Measurements from ENCODE around the gene SLC4A3. TPM values are rescaled to one million over a fixed set of nuclear protein-coding genes. Genes with fewer than 3 reads are reported as not detected.

SLC4A3 gene
- total and polyA plus RNA-seq, 2 donors from 2014 or later = 4.9 to 5.2 TPM

DNA sequence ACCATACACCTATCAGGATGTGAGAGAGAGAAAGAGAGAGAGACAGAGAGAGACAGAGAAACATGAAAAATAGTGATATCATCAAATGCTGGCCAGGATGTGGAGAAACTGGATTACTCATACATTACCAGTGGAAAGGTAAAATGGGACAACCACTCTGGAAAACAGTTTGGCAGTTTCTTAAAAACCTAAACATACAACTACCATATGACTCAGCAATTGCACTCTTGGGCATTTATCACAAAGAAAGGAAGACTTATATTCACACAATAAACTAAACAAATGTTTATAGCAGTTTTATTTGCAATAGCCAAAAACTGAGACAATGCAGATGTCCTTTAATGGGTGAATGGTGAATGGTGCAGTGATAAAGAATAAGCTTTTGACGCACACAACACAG, 29.1 kb downstream of the SLC4A3 start:
- no peaks in the 10 kb centered on the region for H3K27me3 ChIP-seq (ENCODE audit: control insufficient read depth, insufficient read depth, low read length)
- H3K4me1 ChIP-seq (ENCODE audit: control insufficient read depth in 2 of 3, insufficient read depth in 2 of 3, low read depth in 1 of 3, low read length in 3 of 3) = no peaks in the 10 kb centered on the region
- peaks cover 0 to 9% (median 7%) of the 10 kb centered on the region in 3 donors for H3K9me3 ChIP-seq (ENCODE audit: control insufficient read depth in 2 of 3, insufficient read depth in 1 of 3, low read length in 3 of 3)
- TF ChIP-seq, protein P1, sequence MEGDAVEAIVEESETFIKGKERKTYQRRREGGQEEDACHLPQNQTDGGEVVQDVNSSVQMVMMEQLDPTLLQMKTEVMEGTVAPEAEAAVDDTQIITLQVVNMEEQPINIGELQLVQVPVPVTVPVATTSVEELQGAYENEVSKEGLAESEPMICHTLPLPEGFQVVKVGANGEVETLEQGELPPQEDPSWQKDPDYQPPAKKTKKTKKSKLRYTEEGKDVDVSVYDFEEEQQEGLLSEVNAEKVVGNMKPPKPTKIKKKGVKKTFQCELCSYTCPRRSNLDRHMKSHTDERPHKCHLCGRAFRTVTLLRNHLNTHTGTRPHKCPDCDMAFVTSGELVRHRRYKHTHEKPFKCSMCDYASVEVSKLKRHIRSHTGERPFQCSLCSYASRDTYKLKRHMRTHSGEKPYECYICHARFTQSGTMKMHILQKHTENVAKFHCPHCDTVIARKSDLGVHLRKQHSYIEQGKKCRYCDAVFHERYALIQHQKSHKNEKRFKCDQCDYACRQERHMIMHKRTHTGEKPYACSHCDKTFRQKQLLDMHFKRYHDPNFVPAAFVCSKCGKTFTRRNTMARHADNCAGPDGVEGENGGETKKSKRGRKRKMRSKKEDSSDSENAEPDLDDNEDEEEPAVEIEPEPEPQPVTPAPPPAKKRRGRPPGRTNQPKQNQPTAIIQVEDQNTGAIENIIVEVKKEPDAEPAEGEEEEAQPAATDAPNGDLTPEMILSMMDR (IDR thresholded peaks at IDR 0.05; ENCODE audit: borderline replicate concordance, extremely low read depth, insufficient read depth) = no peak
- no peaks in the 10 kb centered on the region for H3K36me3 ChIP-seq (ENCODE audit: control insufficient read depth in 2 of 3, insufficient read depth in 3 of 3, low read length in 3 of 3)
- no peak overlapping the region for H3K27ac ChIP-seq (ENCODE audit: low read depth in 2 of 2, low read length in 2 of 2)
- H3K9ac ChIP-seq (ENCODE audit: low read length in 3 of 3) = no peak overlapping the region
- H3K4me3 ChIP-seq (ENCODE audit: low read length in 3 of 3) = no peak overlapping the region
- DNase-seq = peak in 2 of 5 donors; percentile 14 to 82
- no peak for FAIRE-seq
- intact Hi-C loops (cut with DNase I) = no loop called here

DNA sequence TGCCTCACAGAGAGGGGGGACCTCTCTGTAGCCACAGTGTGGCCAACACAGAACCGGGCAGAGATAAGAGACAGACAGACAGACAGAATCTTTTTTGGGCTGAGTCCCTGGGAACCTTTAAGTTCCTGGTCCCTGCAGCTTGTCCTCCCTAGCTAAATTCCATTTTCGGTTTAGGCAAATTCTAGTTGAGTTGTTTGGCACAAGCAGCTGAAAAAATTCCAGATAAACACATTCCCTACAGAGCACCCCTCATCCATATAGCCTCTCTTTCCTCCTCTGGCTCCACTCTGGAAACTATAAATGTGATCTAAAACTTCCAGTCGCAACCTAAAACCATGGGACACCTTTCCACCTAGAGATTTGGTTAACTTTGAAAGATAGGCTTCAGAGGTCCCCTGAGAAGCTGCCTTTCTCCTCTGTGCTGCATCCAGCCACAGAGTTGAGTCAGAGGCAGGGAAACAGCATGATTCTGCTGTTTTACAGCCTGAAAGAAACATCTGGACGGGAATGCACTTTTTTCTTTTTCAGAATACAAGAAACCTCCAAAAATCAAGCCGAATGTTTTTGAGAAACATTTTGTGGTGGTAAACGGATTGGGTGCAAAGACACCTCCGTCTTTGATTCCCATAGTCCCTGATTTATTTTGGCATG, 30.9 kb downstream of the SLC4A3 start:
- H3K27ac ChIP-seq (ENCODE audit: low read depth in 2 of 2, low read length in 2 of 2) = no peak overlapping the region
- H3K4me3 ChIP-seq (ENCODE audit: low read length in 3 of 3) = no peak overlapping the region
- FAIRE-seq (no peak), DNase-seq (peak in 2 of 5 donors; percentile 16 to 43)
- H3K4me1 ChIP-seq (ENCODE audit: control insufficient read depth in 2 of 3, insufficient read depth in 2 of 3, low read depth in 1 of 3, low read length in 3 of 3) = no peaks in the 10 kb centered on the region
- intact Hi-C loops (cut with DNase I) = no loop called here
- H3K9ac ChIP-seq (ENCODE audit: low read length in 3 of 3) = no peak overlapping the region
- peaks cover 0 to 10% (median 7%) of the 10 kb centered on the region in 3 donors for H3K9me3 ChIP-seq (ENCODE audit: control insufficient read depth in 2 of 3, insufficient read depth in 1 of 3, low read length in 3 of 3)
- no peaks in the 10 kb centered on the region for H3K36me3 ChIP-seq (ENCODE audit: control insufficient read depth in 2 of 3, insufficient read depth in 3 of 3, low read length in 3 of 3)
- TF ChIP-seq, protein P1 (IDR thresholded peaks at IDR 0.05; ENCODE audit: borderline replicate concordance, extremely low read depth, insufficient read depth) = no peak
- H3K27me3 ChIP-seq (ENCODE audit: control insufficient read depth, insufficient read depth, low read length) = no peaks in the 10 kb centered on the region

DNA sequence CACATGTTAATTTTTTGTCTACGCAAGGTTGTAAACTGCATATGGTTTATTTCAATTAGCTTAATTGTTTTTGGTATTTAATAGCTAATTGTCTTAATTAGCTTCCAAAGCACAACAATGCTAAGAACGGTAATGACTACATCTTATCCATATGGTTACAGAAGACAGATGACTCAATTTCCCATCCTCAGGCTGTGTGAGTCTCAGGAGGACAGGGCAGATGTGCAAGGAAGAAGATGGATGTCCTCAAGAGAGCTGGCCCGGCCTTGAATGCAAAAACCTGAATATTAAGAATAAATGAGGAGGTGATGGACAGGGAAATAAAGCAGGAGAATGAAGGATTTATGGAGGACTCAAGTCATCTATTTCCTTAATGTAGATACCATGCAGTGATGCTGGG, 31.4 kb downstream of the SLC4A3 start:
- intact Hi-C loops (cut with DNase I) = no loop called here
- peaks cover 0 to 10% (median 7%) of the 10 kb centered on the region in 3 donors for H3K9me3 ChIP-seq (ENCODE audit: control insufficient read depth in 2 of 3, insufficient read depth in 1 of 3, low read length in 3 of 3)
- no peak overlapping the region for H3K9ac ChIP-seq (ENCODE audit: low read length in 3 of 3)
- FAIRE-seq (no peak), DNase-seq (no peak)
- H3K36me3 ChIP-seq (ENCODE audit: control insufficient read depth in 2 of 3, insufficient read depth in 3 of 3, low read length in 3 of 3) = no peaks in the 10 kb centered on the region
- H3K27ac ChIP-seq (ENCODE audit: low read depth in 2 of 2, low read length in 2 of 2) = no peak overlapping the region
- no peaks in the 10 kb centered on the region for H3K4me1 ChIP-seq (ENCODE audit: control insufficient read depth in 2 of 3, insufficient read depth in 2 of 3, low read depth in 1 of 3, low read length in 3 of 3)
- H3K4me3 ChIP-seq (ENCODE audit: low read length in 3 of 3) = no peak overlapping the region
- H3K27me3 ChIP-seq (ENCODE audit: control insufficient read depth, insufficient read depth, low read length) = no peaks in the 10 kb centered on the region
- TF ChIP-seq, protein P1 (IDR thresholded peaks at IDR 0.05; ENCODE audit: borderline replicate concordance, extremely low read depth, insufficient read depth) = no peak

Measured in kidney (tissue), 14 donors.